Hematopoietic multipotent progenitor cell treated with erythropoietin and hydrocortisone succinate and interleukin-3 and kit ligand, for 4 days (in vitro differentiated cells): ENCODE measurements around the gene AKR1D1.
"Not testable (repeated sequence)": the region's sequence is repeated elsewhere in the genome, so short reads cannot be mapped to it uniquely, and the experiment has no call there.

Experiments used
- DNase-seq: peaks from one replicate; pipeline ENCODE4 v3.0.0-alpha.2; 2015

Gene AKR1D1

DNA sequence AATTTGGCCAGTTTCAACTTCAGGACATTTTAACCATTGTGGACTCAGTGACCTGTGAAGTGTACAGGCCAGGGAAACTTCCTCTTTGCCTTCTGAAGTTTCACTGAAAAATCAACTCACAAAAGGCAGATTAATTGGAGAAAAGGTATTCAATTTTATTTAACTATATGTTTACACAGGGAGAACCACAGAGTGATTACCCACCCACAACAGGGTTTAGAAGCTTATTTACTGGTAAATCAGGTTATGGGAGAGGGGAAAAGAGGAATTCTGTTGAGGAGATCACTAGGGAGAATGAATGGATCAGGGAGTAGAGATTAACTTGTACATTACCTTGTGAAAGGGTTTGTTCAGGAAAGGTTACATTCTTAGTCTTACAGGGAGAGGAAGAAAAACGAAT, 1.7 kb upstream of the AKR1D1 start:
- DNase-seq = no peak

DNA sequence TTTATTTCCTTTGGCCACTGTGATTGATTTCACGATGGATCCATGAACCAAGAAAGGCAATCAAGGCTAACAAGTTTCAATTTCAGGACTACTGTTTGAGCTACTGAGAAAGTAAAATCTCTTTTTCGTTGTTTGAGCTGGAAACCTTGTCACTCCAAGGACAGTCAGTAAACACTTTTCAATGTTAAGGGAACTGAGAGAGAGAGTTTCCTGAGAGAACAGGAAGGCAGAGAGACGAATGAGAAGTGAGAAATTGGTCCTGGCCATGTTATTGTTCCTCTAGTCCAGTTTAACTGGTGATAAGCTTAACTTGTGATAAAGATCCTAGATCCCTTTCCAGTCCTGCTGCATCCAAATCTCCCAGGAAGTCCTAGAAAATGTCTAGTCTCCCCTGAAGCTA, 909 bp upstream of the AKR1D1 start:
- DNase-seq = no peak

DNA sequence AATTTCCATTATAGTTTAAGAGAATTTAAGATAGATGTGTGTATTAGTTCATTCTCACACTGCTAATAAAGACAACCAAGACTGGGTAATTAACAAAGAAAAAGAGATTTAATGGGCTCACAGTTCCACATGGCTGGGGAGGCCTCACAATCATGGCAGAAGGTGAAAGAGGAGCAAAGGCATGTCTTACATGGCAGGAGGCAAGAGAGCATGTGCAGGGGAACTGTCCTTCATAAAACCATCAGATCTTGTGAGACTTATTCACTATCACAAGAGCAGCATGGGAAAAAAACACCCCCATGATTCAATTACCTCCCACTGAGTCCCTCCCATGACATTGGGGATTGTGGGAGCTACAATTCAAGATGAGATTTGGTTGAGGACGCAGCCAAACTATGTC, 473 bp upstream of the AKR1D1 start:
- DNase-seq = not testable (repeated sequence)

DNA sequence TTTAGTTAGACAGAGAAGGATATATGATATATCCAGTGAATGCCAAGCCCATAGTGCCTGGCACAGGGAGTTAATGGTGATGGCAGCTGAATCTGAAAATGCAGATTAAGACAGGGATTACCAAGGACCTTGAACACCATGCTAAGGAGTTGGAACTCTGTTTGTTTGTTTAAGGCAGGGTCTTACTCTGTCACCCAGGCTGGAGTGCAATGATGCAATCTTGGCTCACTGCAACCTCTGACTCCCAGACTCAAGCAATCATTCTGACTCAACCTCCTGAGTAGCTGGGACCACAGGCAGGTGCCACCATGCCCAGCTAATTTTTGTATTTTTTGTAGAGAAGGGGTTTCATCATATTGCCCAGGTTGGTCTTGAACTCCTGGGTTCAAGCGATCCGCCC, 1.6 kb downstream of the AKR1D1 start:
- no peak for DNase-seq

DNA sequence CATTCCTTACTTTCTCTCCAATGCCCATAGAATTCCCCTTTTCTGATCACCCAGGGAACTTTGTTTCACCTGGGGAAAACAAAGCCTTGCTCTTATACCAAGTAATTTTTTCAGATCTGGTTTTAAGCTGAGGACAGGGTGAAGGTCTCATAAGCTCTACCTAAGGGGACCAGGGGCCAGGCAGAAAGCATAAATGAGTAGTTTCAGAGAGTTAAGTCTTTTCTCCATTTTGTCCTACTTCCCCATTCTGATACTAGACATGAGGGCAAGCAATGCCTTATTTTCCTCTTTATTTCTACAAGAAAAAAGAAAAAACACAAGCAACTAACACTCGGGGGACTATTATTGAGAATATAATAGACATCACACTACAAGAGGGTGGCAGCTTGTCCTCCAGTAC, 2.9 kb downstream of the AKR1D1 start:
- no peak for DNase-seq

DNA sequence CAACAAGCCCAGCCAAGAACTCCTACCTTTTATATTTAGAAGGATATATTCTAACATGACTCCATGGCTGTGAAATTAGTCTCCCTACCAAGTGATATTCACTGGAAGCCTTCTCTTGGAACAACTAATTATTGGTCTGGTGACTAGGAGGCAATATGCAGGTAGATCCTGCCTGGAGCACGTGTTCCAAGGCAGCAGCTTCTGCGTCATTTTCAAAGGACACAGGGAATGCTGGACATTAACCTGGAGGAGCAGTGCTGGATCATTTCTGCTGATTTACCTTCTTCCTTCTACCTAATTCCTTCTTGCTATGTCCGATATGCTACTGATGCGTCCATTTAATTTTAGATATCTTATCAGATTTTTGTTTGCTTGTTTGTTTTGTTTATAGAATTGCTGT, 5.6 kb downstream of the AKR1D1 start:
- no peak for DNase-seq

DNA sequence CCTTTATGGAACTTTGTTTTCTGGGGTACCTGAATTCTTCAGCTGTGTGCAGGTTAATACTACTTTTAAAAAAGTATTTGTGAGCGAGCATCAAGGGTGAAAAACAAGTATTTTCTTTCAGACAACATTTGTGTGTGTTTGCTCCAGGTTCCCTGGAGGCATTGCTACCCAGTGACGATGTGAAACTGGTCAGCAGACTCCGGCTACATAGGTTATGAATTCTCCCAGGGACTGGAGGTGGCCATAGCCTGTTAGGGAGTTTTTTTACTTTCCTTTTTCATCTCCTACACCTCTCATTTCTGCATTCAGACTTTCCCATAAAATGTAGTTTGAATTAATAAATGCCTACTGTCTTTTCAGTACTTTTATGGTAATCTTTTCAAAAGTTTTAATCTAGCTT, 7.6 kb downstream of the AKR1D1 start:
- no peak for DNase-seq

DNA sequence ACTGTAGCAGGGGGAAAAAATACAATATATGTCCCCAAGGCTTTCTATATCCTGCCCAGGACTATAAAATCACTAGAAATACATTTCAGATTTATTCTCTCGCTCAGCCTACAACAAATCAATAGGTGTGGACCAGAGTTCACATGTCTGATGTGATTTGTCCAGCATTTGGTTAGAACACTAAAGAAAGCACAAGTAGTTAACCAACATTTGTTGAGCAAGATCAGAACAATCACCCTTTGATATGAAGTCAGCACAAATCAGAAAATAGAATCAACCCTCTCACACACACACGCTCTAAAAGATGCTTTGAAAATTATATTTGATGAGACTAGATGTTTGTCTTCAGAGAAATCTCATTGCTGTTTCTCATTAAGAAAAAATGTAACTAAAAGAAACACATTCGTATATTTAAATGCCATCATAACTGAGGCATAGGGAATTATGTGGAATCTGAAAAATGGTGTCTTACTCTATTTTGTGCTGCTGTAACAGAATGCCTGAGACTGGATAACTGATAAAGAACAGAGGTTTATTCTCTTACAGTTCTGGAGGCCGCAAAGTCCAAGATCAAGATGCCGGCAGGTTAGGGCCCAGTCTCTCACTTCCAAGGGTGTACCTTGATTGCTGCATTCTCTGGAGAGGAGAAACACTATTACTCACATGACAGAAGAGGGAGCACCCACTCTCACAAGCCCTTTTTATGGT, 10.5 kb downstream of the AKR1D1 start:
- DNase-seq = no peak

DNA sequence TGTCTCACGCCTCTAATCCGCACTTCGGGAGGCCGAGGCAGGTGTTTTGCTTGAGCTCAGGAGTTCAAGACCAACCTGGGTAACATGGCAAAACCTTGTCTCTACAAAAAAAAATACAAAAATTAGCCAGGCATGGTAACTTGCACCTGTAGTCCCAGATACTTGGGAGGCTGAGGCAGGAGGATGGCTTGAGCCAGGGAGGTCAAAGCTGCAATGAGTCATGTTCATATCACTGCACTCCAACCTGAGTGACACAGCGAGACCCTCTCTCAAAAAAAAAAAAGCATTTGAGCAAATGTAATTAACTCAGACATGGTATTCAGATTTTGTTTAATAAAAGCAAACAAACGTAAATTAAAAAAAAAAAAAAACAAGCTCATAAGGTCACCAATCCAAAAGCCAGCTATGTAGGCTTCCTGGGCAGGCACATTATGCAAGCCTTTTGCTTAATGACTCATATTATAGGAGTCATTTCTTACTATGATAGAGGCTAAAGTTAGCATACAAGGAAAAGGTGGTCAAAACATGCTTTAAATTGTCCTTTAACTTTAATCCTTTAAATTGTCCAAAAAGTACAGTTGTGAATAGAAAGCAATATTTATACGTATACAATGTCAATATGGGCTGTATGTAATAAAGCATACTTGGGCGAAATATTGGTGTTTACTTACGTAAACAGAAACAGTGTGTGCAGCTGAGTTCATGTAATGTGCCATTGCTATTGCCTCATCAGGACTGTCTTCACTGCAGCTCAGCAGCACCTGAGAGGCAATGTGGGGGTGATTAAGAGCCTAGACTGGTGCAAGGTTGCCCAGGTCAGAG, 13.0 kb downstream of the AKR1D1 start:
- no peak for DNase-seq

DNA sequence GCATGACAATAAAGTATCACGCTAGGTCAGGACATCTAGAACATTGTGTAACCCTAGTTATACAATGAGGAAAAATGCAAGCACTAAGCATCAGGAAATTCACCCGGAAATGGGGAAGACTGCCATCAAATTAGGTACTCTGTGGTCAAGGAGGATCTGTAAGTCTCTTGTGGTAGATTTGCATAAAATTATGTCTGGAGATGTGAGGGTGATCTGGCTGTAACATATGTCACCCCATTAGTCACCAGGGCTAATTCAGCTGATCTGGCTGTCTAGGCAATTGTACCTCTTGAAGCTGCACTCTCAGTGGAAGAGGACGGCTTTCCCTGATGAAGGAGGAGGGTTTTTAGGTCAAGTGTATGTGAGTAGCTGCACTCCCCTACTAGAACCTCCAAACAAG, 14.8 kb downstream of the AKR1D1 start:
- DNase-seq = peak; percentile 7

DNA sequence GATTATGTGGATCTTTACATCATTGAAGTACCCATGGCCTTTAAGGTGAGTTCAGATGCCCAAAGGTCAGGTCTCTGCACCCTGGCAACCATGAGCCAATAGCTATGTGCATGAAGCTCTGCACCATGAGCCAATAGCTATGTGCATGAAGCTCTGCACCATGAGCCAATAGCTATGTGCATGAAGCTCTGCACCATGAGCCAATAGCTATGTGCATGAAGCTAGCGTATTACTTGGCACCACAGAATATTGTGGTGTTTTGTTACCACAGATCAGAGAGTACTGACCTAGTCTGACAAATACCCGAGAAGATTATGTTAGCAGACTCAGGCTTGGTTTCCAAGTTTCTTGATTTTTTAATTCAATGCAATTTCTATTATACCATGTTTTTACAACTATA, 15.6 kb downstream of the AKR1D1 start:
- not testable (repeated sequence) for DNase-seq

DNA sequence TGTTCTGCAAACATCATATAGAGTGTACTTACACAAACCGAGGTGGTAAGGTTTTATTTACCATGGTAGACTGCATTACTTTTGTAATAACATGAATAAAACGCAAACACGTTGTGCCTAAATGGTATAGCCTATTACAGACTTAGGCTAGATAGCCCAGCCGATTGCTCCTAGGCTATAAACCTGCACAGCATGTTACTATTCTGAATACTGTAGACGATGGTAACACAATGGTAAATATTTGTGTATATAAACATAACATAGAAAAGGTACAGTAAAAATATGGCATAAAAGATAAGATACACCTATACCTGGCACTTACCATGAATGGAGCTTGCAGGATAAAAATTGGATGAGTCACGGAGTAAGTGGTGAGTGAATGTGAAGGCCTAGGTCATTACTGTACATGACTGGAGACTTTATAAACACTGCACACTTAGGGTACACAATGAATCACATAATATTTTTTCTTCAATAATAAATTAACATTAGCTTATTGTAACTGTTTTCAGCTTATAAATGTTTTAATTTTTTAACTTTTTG, 16.3 kb downstream of the AKR1D1 start:
- no peak for DNase-seq

DNA sequence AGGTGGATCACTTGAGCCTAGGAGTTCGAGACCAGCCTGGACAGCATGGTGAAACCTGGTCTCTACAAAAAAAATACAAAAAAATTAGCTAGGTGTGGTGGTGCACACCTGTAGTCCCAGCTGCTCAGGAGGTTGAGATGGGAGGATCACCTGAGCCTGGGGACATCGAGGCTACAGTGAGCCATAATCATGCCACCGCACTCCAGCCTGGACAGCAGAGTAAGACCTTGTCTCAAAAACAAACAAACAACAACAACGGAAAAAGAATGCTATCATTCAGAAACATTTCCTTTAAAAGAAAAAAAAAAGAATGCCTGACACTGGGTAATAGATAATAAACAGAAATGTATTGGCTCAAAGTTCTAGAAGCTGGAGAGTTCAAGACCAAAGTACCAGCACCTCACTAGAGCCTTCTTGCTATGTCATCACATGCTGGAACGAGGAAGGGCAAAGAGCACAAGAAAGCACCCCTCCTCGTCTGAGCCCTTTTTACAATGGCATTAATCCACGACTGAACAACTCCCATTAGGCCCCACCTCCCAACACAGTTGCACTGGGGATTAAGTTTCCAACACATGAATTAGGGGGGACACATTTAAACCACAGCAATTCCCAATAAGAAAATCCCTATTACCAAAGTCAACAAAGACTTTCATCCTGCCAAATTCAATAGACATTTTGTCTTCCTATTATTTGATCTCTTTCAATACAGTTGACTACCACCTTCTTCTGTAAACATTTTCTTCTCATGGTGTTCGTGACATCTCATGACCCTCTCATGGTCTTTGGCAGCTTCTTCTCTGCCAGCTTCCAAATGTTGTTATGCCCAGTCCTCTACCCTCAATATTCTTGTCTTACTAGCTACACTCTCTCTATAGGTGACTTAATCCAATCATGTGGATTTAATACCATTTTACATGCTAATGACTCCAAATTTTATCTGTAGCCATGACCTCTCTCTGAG, 20.0 kb downstream of the AKR1D1 start:
- DNase-seq = no peak

DNA sequence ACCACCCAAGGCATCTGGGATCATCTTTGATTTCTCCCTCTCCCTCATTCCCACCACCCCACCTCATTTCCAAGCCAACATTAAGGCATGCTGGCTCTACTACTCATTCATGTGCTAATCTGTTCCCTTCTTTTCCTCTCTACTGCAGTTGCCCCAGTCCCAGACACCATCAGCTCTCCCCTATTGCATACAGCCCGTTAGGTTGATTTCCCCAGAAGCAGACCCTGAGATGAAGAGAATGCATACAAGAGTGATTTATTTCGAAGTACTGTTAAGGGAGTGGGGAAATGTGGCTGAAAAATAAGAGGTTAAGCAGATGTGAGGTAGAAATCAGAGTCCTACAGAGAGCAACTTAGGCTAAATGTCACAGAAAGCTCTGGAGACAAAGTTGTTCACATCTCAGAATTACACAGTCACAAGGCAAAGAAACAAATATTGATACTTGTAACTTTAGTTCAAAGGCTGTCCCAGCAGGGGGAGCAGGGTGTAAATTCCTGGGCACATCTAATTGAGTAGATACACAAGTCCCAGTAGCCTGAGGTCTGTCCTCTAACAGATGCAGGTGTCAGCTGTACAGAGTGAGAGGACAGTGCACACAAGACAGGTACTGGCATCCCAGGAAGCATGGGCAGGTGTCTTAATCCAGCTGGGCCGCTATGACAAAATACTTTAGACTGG, 20.9 kb downstream of the AKR1D1 start:
- peak; percentile 75 for DNase-seq

DNA sequence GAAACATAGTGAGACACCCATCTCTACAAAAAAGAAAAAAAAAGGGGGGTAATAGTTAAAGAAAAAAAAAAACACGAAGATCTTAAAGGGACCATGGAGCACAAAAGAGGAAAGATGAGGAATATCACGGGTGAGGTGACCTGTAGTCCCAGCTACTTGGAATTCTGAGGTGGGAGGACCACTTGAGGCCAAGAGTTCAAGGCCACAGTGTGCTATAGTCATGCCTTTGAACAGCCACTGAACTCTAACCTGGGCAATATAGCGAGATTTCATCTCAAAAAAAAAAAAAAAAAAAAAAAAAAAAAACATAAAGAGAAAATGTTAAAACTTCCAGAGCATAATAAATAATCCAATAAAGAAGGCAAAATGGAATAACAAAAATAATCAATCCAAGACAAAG, 23.6 kb downstream of the AKR1D1 start:
- no peak for DNase-seq

DNA sequence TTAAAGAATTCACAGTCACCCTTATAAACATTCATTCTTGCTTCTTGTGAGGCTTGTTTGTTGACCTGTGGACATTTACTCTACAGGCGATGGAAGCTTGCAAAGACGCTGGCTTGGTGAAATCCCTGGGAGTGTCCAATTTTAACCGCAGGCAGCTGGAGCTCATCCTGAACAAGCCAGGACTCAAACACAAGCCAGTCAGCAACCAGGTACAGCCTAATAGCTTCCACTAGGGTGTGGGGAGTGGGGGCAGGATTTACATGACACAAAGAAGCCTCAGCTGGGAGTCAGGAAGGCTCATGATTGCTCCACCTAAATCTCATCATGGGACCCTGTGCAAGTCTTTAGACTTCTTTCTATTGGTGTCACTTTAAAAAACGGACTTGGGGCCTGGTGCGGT, 29.0 kb downstream of the AKR1D1 start:
- no peak for DNase-seq

DNA sequence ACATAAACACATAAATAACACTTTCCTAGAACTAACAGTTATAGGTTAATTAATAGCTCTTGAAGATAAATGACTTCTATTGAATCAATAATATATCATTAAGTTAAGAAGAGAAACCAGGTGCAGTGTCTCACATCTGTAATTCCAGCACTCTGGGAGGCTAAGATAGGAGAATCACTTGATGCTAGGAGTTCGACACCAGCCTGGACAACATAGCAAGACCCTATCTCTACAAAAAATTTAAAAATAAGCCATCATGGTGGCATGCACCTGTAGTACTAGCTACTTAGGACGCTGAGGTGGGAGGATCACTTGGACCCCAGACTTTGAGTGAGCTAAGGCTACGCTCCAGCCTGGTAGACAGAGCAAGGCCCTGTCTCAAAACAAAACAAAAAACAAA, 38.8 kb downstream of the AKR1D1 start:
- no peak for DNase-seq

DNA sequence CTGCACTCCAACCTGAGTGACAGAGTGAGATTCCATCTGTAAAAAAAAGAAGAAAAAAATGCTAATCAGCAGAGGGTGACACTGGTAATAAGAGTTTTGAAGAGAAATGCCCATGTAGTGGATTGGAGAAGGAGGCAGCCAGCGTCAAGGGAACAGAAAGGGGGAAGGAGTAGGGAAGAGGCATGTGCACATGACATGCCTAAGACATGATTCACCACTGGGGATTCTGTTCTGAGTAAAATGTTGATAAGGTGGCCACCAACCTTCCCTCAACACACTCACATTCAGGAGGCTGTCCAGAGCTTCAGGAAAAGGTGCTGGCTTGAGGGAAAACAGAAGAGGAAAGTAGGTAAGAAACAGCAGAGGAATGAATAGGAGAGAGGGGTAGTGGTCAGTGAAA, 39.9 kb downstream of the AKR1D1 start:
- no peak for DNase-seq

DNA sequence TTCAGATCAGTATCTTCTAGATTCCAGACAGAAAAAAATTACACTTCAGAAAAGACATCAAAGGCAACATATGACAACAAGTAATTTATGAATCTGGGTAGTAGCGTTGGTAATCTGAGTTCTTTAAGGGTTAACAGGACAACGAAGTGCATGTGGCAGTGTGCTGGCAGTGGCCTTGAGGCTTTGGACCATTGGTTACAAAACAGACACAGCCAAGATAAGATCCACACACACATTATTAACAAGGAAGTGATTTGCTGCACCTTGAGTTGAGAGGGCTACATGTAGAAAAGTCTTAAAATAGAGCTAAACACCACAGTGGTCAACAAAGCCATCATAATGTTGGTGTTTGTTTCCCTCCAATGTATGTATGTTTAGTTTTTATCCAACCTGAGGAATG, 40.6 kb downstream of the AKR1D1 start:
- peak; percentile 9 for DNase-seq

DNA sequence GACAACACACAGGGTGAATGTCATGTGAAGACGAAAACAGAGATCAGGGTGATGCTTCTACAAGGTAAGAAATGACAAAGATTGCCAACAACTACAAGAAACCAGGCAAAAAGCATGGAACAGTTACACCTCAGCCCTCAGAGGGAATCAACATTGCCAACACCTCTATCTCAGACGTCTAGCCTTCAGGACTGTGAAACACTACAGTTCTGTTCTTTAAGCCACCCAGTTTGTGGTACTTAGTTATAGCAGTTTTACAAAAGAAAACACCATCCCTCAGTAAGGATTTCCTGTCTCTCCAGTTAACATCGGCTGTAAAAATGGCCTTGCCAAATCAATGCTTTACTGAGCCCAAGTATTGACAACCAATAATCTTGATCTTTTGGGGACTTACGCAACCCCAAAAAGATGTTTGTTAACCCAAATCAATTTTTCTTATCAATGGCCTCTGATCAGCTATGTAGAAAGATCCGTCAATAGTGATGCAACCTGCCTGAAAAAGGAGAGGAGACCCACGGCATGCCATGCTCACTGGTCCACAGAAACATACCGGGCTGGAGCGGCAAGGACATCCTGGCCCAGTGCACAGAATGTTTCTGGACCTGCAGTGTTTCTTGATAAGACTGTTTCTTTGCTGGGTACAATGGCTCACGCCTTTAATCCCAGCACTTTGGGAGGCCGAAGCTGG, 44.0 kb downstream of the AKR1D1 start:
- DNase-seq = no peak

DNA sequence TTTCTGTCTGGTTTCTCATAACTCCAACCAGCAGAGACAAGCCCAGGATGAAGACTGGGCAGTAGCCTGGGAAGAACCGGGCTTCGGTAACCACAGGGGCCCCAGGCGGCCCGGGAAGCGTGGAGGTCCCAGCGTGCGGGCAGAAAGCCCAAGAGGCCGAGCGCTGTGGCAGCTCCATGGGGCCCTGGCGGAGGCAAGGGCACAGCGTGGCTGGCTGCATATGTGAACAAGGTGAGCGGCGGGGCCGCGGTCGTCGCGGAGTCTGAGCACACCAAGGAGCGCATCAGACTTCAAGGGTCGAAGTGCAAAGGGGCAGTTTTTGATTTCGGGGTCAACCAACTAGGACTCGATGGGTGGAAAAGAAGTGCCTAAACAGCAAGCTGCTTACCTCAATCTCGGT, 45.9 kb downstream of the AKR1D1 start:
- DNase-seq = no peak

DNA sequence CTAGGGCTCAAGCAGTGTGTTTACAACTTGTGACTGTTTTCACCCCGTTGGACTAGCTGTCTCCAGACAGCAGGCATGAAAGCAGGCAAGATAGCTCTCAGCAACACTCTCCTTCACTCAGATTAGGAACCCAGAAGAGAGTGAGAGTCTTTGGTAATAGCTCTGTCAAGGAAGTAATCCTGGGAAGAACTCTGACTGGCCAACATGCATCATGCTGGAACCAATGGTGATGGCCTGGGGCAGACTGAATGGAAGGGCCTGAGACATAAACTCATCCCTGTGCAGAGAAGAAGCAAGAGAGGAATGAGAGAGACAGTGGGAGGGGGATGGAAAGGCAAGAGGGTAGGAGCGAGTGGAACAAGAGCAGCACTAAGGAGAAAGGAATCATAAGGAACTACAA, 48.9 kb downstream of the AKR1D1 start:
- peak; percentile 5 for DNase-seq
